Mucosa of stomach (tissue), 1 donor: ENCODE measurements around the gene GPR143.

ENCODE experiments used
- H3K27me3 ChIP-seq: one replicate; pipeline ENCODE4 v1.7.0; 2013; ENCODE audit warnings: mild to moderate bottlenecking, low read length; ENCODE audit not compliant: control insufficient read depth, insufficient read depth
- H3K36me3 ChIP-seq: one replicate; pipeline ENCODE4 v1.7.0; 2013; ENCODE audit warnings: low read length; ENCODE audit not compliant: control insufficient read depth, insufficient read depth
- H3K4me1 ChIP-seq: one replicate; pipeline ENCODE4 v1.7.0; 2013; ENCODE audit warnings: mild to moderate bottlenecking, low read length; ENCODE audit not compliant: control insufficient read depth, insufficient read depth
- H3K4me3 ChIP-seq: one replicate; pipeline ENCODE4 v1.7.0; 2013; ENCODE audit warnings: low read length
- H3K9ac ChIP-seq: one replicate; pipeline ENCODE4 v1.7.0; 2013; ENCODE audit warnings: mild to moderate bottlenecking, low read length, moderate library complexity
- H3K9me3 ChIP-seq: one replicate; pipeline ENCODE4 v1.7.0; 2013; ENCODE audit warnings: mild to moderate bottlenecking, low read length, moderate library complexity; ENCODE audit not compliant: control insufficient read depth
- donor health status: Pancreatic carcinoma.

The GPR143 gene

DNA sequence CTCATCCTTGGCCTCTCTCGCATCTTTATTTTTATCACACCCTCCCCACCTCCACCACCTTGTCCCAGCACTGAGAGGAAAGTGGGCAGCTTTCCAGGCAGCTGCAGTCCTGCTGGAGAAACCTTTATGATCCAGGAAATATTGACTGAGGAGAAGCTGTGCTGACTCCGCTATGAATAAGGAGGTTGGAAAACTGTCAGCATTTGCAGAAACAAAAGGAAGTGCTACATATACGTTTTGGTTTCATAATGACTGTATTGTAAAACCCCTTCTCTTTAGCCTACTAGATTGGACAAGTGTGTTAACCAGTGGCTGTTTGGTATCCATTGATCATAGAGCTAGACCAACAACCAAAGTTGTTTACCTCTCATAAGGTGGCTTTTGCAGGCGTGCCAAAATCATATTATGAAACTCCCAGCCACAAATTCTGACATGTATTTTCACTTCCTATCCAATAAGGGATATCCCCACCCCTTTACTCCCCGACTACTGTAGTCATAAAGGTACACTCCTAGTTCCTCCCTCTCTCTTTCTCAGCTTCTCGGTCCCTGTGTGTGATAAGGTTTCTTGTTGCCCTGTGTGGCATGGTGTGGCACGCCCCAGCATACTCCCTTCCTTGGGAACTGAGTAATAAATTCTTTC lies 88.4 kb downstream of the GPR143 start:
- peaks cover 13% of the 10 kb centered on the region for H3K4me1 ChIP-seq
- H3K36me3 ChIP-seq, result no peaks in the 10 kb centered on the region
- no peaks in the 10 kb centered on the region for H3K9me3 ChIP-seq
- H3K27me3 ChIP-seq, result no peaks in the 10 kb centered on the region
- no peak overlapping the region for H3K4me3 ChIP-seq
- H3K9ac ChIP-seq, result no peak overlapping the region

DNA sequence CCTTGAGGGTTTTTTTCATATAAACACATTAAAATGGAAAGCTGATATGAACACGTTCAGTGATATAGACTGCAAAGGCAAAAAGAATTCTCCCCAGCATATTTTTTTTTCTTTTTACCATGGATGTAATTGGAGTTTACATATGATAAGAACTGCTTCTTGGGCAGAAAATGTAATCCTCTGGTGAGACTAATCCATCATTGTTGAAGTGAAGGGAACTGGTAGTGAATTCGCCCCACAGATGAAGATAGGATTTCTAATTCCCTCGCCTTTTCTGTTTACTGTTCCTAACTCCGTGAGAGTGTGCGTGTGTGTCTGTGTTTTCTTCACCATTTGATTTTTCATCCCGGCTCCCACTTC lies 88.9 kb downstream of the GPR143 start:
- Histone ChIP-seq H3K4me3 (no peak overlapping the region), H3K36me3 (no peaks in the 10 kb centered on the region), H3K9ac (no peak overlapping the region), H3K4me1 (peaks cover 10% of the 10 kb centered on the region), H3K27me3 (no peaks in the 10 kb centered on the region), H3K9me3 (no peaks in the 10 kb centered on the region)

DNA sequence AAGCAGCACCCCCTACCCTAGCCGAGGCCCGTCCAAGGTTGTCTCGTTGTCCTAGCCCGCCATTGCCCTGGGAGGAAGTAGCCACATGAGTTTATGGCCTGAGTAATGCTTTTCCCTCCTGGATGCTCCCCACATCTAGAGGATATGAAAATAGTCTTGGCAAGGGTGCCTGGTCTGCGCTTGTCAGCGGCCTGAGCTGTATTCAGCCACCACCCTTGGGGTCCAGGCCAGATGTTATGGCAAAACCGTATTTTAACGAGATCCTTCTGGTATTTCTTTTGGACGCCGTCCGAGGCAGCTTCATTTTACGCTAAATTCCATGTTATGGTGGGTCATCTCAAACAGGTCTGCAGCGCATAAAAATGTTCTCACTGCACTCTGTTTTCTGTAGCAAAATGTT lies 89.3 kb downstream of the GPR143 start:
- Histone ChIP-seq H3K27me3 (no peaks in the 10 kb centered on the region), H3K4me1 (peaks cover 10% of the 10 kb centered on the region), H3K9me3 (no peaks in the 10 kb centered on the region), H3K36me3 (no peaks in the 10 kb centered on the region), H3K9ac (no peak overlapping the region), H3K4me3 (no peak overlapping the region)
